H9 (cell line): ENCODE measurements around the gene LCNL1. TPM values are rescaled to one million over a fixed set of nuclear protein-coding genes. Genes with fewer than 3 reads are reported as not detected.

Experiments
- DNase-seq: peaks from one replicate; pipeline ENCODE4 v3.0.0-alpha.2; 2017
- H2AFZ ChIP-seq: one replicate; pipeline ENCODE4 v1.6.1; 2013; ENCODE audit warnings: mild to moderate bottlenecking, low read length, control low read depth, moderate library complexity
- H2AK5ac ChIP-seq: 2 replicates; pipeline ENCODE4 v1.6.1; 2013; ENCODE audit warnings: low read length, control low read depth, mixed read lengths; ENCODE audit not compliant: insufficient read length
- H2BK120ac ChIP-seq: one replicate; pipeline ENCODE4 v1.6.1; 2013; ENCODE audit warnings: low read depth, mild to moderate bottlenecking, low read length, control low read depth, inconsistent platforms; ENCODE audit not compliant: poor library complexity, severe bottlenecking
- H2BK12ac ChIP-seq: 2 replicates; pipeline ENCODE4 v1.6.1; 2013; ENCODE audit warnings: low read length, control low read depth, mixed read lengths, low read depth; ENCODE audit not compliant: insufficient read length
- H2BK15ac ChIP-seq: 2 replicates; pipeline ENCODE4 v1.6.1; 2013; ENCODE audit warnings: low read depth, low read length, control low read depth
- H2BK20ac ChIP-seq: one replicate; pipeline ENCODE4 v1.6.1; 2013; ENCODE audit warnings: low read depth, mild to moderate bottlenecking, low read length, control low read depth, inconsistent platforms; ENCODE audit not compliant: poor library complexity, severe bottlenecking
- H2BK5ac ChIP-seq: 2 replicates; pipeline ENCODE4 v1.6.1; 2013; ENCODE audit warnings: low read length, control low read depth, mixed read lengths; ENCODE audit not compliant: insufficient read length
- H3K14ac ChIP-seq: 2 replicates; pipeline ENCODE4 v1.6.1; 2013; ENCODE audit warnings: low read length, control low read depth; ENCODE audit not compliant: insufficient read depth
- H3K18ac ChIP-seq: 2 replicates; pipeline ENCODE4 v1.6.1; 2013; ENCODE audit warnings: low read depth, mild to moderate bottlenecking, mixed read lengths, low read length, control low read depth; ENCODE audit not compliant: insufficient read length
- H3K23ac ChIP-seq: 2 replicates; pipeline ENCODE4 v1.6.1; 2013; ENCODE audit warnings: low read length, control low read depth, mixed read lengths, low read depth; ENCODE audit not compliant: insufficient read length
- H3K23me2 ChIP-seq: 2 replicates; pipeline ENCODE4 v1.6.1; 2013; ENCODE audit warnings: low read depth, mild to moderate bottlenecking, mixed read lengths, low read length, control low read depth; ENCODE audit not compliant: insufficient read length, poor library complexity, severe bottlenecking
- H3K27ac ChIP-seq: 2 replicates; pipeline ENCODE4 v1.5.1; 2013; ENCODE audit warnings: low read length, control low read depth, mixed read lengths, low read depth; ENCODE audit not compliant: insufficient read length
- H3K27me3 ChIP-seq: 2 replicates; pipeline ENCODE4 v1.6.1; 2013; ENCODE audit warnings: low read length, control low read depth, inconsistent platforms; ENCODE audit not compliant: insufficient read depth
- H3K4ac ChIP-seq: 2 replicates; pipeline ENCODE4 v1.6.1; 2013; ENCODE audit warnings: low read depth, mild to moderate bottlenecking, control low read depth, inconsistent platforms, low read length, moderate library complexity
- H3K4me1 ChIP-seq: 2 replicates; pipeline ENCODE4 v1.6.1; 2013; ENCODE audit warnings: low read length, control low read depth, inconsistent platforms; ENCODE audit not compliant: insufficient read depth
- H3K4me2 ChIP-seq: 2 replicates; pipeline ENCODE4 v1.6.1; 2013; ENCODE audit warnings: low read length, control low read depth, mixed read lengths; ENCODE audit not compliant: insufficient read length, insufficient read depth
- H3K56ac ChIP-seq: 2 replicates; pipeline ENCODE4 v1.6.1; 2013; ENCODE audit warnings: low read depth, mild to moderate bottlenecking, mixed read lengths, low read length, control low read depth; ENCODE audit not compliant: insufficient read length
- H3K79me1 ChIP-seq: 2 replicates; pipeline ENCODE4 v1.6.1; 2013; ENCODE audit warnings: low read depth, mild to moderate bottlenecking, moderate library complexity, low read length, control low read depth, inconsistent platforms; ENCODE audit not compliant: insufficient read depth, poor library complexity, severe bottlenecking
- H3K79me2 ChIP-seq: 2 replicates; pipeline ENCODE4 v1.6.1; 2013; ENCODE audit warnings: low read length, control low read depth, inconsistent platforms; ENCODE audit not compliant: insufficient read depth
- H3K9ac ChIP-seq: 2 replicates; pipeline ENCODE4 v1.6.1; 2013; ENCODE audit warnings: low read length, control low read depth, mixed read lengths; ENCODE audit not compliant: insufficient read length; ENCODE audit errors: extremely low read depth
- H3K9me3 ChIP-seq: one replicate; pipeline ENCODE4 v1.6.1; 2013; ENCODE audit warnings: low read depth, low read length, inconsistent platforms; ENCODE audit not compliant: control insufficient read depth
- H3T11ph ChIP-seq: one replicate; pipeline ENCODE4 v1.6.1; 2013; ENCODE audit warnings: mild to moderate bottlenecking, low read length, control low read depth, inconsistent platforms
- H4K20me1 ChIP-seq: one replicate; pipeline ENCODE4 v1.6.1; 2013; ENCODE audit not compliant: control insufficient read depth, insufficient read length, insufficient read depth
- H4K5ac ChIP-seq: 2 replicates; pipeline ENCODE4 v1.6.1; 2013; ENCODE audit warnings: low read depth, mild to moderate bottlenecking, mixed read lengths, low read length, control low read depth; ENCODE audit not compliant: insufficient read length
- H4K8ac ChIP-seq: replicated peaks from 2 replicates; pipeline ENCODE4 v1.6.1; 2013; ENCODE audit warnings: low read length, control low read depth, mixed read lengths, low read depth; ENCODE audit not compliant: insufficient read length
- H4K91ac ChIP-seq: 2 replicates; pipeline ENCODE4 v1.6.1; 2013; ENCODE audit warnings: low read depth, mild to moderate bottlenecking, moderate library complexity, mixed read lengths, low read length, control low read depth; ENCODE audit not compliant: insufficient read length
- H3K27ac Mint-ChIP-seq, 3 experiments: 2 replicates in 2 of 3; 3 replicates in 1 of 3; pipeline ENCODE4 v1.8.0; 2020 to 2021; ENCODE audit warnings: mixed read lengths in 3 of 3, mild to moderate bottlenecking in 1 of 3, moderate library complexity in 1 of 3
- H3K27me3 Mint-ChIP-seq: 2 replicates; pipeline ENCODE4 v1.8.0; 2021; ENCODE audit warnings: low read depth, mild to moderate bottlenecking, moderate library complexity, mixed read lengths
- H3K36me3 Mint-ChIP-seq, 3 experiments: 2 replicates in 2 of 3; 3 replicates in 1 of 3; pipeline ENCODE4 v1.8.0; 2020 to 2021; ENCODE audit warnings: low read depth in 3 of 3, mixed read lengths in 3 of 3; ENCODE audit not compliant: insufficient read depth in 1 of 3
- H3K4me1 Mint-ChIP-seq, 2 experiments: 2 replicates each; pipeline ENCODE4 v1.8.0; 2020; ENCODE audit warnings: mixed read lengths in 2 of 2
- H3K4me3 Mint-ChIP-seq, 2 experiments: 2 replicates in 1 of 2; 3 replicates in 1 of 2; pipeline ENCODE4 v1.8.0; 2020 to 2021; ENCODE audit warnings: mild to moderate bottlenecking in 2 of 2, mixed read lengths in 2 of 2, moderate library complexity in 1 of 2
- H3K9me3 Mint-ChIP-seq, 2 experiments: 2 replicates in 1 of 2; 3 replicates in 1 of 2; pipeline ENCODE4 v1.8.0; 2020; ENCODE audit warnings: mild to moderate bottlenecking in 2 of 2, mixed read lengths in 2 of 2, moderate library complexity in 1 of 2
- CTCF ChIP-seq: fragments of 200-600 bp; sonication (generic); conservative IDR thresholded peaks from 3 replicates; pipeline ENCODE4 v1.8.0; 2021; ENCODE audit warnings: antibody characterized with exemption, mild to moderate bottlenecking
- WGBS: extraction: QIAGEN DNeasy Blood & Tissue Kit; methylation state at CpG from one replicate; pipeline ENCODE4 v1.1.7; 2013; ENCODE audit warnings: missing lambda C conversion rate, low lambda C conversion rate, mixed read lengths; ENCODE audit not compliant: insufficient read length; ENCODE audit errors: extremely low coverage; 5-methylcytosine and 5-hydroxymethylcytosine counted together
- total RNA-seq: library from RNA; stranded (reverse); gene quantifications from 2 replicates; pipeline ENCODE4 v1.2.1, GENCODE V29; 2021

Gene LCNL1
- total RNA-seq, 1 experiment from 2014 or later = 0.20 TPM

DNA sequence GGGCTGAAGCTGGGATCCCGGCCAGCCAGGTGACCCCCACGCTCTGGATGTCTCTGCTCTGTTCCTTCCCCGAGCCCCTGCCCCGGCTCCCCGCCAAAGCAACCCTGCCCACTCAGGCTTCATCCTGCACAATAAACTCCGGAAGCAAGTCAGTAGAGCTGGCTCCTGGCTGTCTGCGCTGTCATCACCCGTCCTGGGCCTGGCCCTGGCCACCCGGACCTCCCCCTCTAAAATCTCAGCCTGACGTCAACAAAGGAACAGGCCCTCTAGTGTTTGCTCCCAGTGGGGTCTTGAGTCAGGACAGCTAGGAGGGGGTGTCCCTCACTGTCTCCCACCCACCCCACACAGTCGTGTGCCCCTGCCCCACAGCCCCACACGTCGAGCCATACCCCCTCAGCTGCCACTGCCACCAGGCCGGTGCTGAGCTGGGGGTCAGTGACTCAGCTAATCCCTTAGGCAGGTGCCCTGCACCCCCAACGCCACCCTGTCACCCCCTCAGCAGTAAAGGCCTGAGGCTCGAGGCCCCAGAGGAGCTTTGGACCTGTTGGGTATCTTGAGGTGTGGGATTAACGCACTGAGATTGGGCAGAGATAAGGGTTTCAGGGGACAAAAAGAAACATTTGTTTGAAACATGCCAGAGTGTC, 1.1 kb upstream of the LCNL1 start:
- no peak for TF ChIP-seq CTCF
- H4K20me1 ChIP-seq = no peaks in the 10 kb centered on the region
- no peaks in the 10 kb centered on the region; the same call in 1 of the 2 replicates for H3K4me1 ChIP-seq
- H3K14ac ChIP-seq = no peak overlapping the region
- H2AFZ ChIP-seq = no peak overlapping the region
- H3K4me2 ChIP-seq = no peak overlapping the region
- H3K27me3 Mint-ChIP-seq = peaks cover 5% of the 10 kb centered on the region
- H4K8ac ChIP-seq = no peak overlapping the region
- H3K4me1 Mint-ChIP-seq = peaks cover 2 to 13% of the 10 kb centered on the region in 2 experiments
- no peaks in the 10 kb centered on the region for H3K9me3 ChIP-seq
- no peak overlapping the region for H3K27ac ChIP-seq
- no peak overlapping the region for H2BK120ac ChIP-seq
- no peak overlapping the region for H2AK5ac ChIP-seq
- H3K79me2 ChIP-seq = no peaks in the 10 kb centered on the region
- no peak overlapping the region for H2BK15ac ChIP-seq
- no peaks in the 10 kb centered on the region for H3K27me3 ChIP-seq
- H3K56ac ChIP-seq = no peak overlapping the region
- H3K9me3 Mint-ChIP-seq = no peaks in the 10 kb centered on the region
- no peak overlapping the region for H2BK5ac ChIP-seq
- H3K23me2 ChIP-seq = peaks cover 9% of the 10 kb centered on the region
- H3K36me3 Mint-ChIP-seq = peaks cover 0 to 3% (median 0%) of the 10 kb centered on the region in 3 experiments; a peak in 1 of 7 replicates
- H3K4ac ChIP-seq = no peak overlapping the region
- no peak overlapping the region for H3K23ac ChIP-seq
- no peak for DNase-seq
- no peak overlapping the region for H3K18ac ChIP-seq
- no peak overlapping the region for H4K5ac ChIP-seq
- H4K91ac ChIP-seq = no peak overlapping the region
- H2BK12ac ChIP-seq = no peak overlapping the region
- no CpG with 5 or more reads among the region's 17 CpGs for WGBS
- no peak overlapping the region for H3K27ac Mint-ChIP-seq
- H3K9ac ChIP-seq = no peak overlapping the region
- no peak overlapping the region for H3K4me3 Mint-ChIP-seq
- H2BK20ac ChIP-seq = no peak overlapping the region
- H3K79me1 ChIP-seq = no peaks in the 10 kb centered on the region
- H3T11ph ChIP-seq = no peak overlapping the region
